HG03439 (cell line): ENCODE data around the gene SLC44A5.
"Not testable (repeated sequence)": the region's sequence is repeated elsewhere in the genome, so short reads cannot be mapped to it uniquely, and the experiment has no call there.

Experiments
- ATAC-seq: cut with Tn5 transposase; IDR thresholded peaks from one replicate; pipeline ENCODE4 v1.9.1; 2021; ENCODE audit warnings: mild to moderate bottlenecking, moderate library complexity; ENCODE audit not compliant: unreplicated experiment

Gene SLC44A5

GRCh38 chr1:75203415-75204277 is 407.3 kb downstream of the SLC44A5 start:
- ATAC-seq: peak; percentile 89

GRCh38 chr1:75202751-75203150 is 408.2 kb downstream of the SLC44A5 start:
- ATAC-seq: no peak

- no peak for ATAC-seq
Observed at GRCh38 chr1:75198761-75199160, 412.2 kb downstream of the SLC44A5 start.

GRCh38 chr1:75198163-75198562 is 412.8 kb downstream of the SLC44A5 start:
- ATAC-seq: no peak

- no peak for ATAC-seq
Observed at GRCh38 chr1:75188892-75189291, 422.0 kb downstream of the SLC44A5 start.

- not testable (repeated sequence) for ATAC-seq
Observed at GRCh38 chr1:75181214-75181955, 429.5 kb downstream of the SLC44A5 start.

- ATAC-seq: no peak
Observed at GRCh38 chr1:75174031-75174760, 436.7 kb downstream of the SLC44A5 start.

GRCh38 chr1:75172556-75172955 is 438.4 kb downstream of the SLC44A5 start:
- no peak for ATAC-seq

GRCh38 chr1:75171876-75172275 is 439.0 kb downstream of the SLC44A5 start:
- no peak for ATAC-seq

- no peak for ATAC-seq
Observed at GRCh38 chr1:75170981-75171380, 439.9 kb downstream of the SLC44A5 start.

GRCh38 chr1:75170011-75170410 is 440.9 kb downstream of the SLC44A5 start:
- no peak for ATAC-seq

- no peak for ATAC-seq
Observed at GRCh38 chr1:75166821-75167220, 444.1 kb downstream of the SLC44A5 start.

GRCh38 chr1:75165264-75165663 is 445.6 kb downstream of the SLC44A5 start:
- ATAC-seq: no peak

- no peak for ATAC-seq
Observed at GRCh38 chr1:75159154-75159553, 451.8 kb downstream of the SLC44A5 start.
